GM18499 (cell line): ENCODE data around the gene NLRP9.
"Not testable (repeated sequence)": the region's sequence is repeated elsewhere in the genome, so short reads cannot be mapped to it uniquely, and the experiment has no call there.

Source experiments
- ATAC-seq: cut with Tn5 transposase; IDR thresholded peaks from one replicate; pipeline ENCODE4 v1.9.1; 2021; ENCODE audit warnings: moderate number of reproducible peaks; ENCODE audit not compliant: insufficient read depth, unreplicated experiment

NLRP9 gene

GRCh38 chr19:55738302-55738701 lies at the start of gene NLRP9:
TSS of gene NLRP9 (minus strand) at chr19:55738402. CDS start at chr19:55738374, 28 bp downstream.
- ATAC-seq: no peak

- ATAC-seq: no peak
Observed at GRCh38 chr19:55781112-55781511, 42.9 kb upstream of the NLRP9 start.

- ATAC-seq: no peak
Observed at GRCh38 chr19:55778331-55778730, 40.1 kb upstream of the NLRP9 start.

- ATAC-seq: no peak
Observed at GRCh38 chr19:55777528-55777927, 39.3 kb upstream of the NLRP9 start.

GRCh38 chr19:55769632-55770031 lies 31.4 kb upstream of the NLRP9 start:
- ATAC-seq: not testable (repeated sequence)

- ATAC-seq: not testable (repeated sequence)
Observed at GRCh38 chr19:55768818-55769217, 30.6 kb upstream of the NLRP9 start, which contains the start of gene RFPL4AL1. TSS of gene RFPL4AL1 (plus strand) at chr19:55769118. CDS start at chr19:55771805, 2,687 bp downstream.

- ATAC-seq: no peak
Observed at GRCh38 chr19:55766466-55766865, 28.3 kb upstream of the NLRP9 start.

- ATAC-seq: not testable (repeated sequence)
Observed at GRCh38 chr19:55758797-55759196, 20.6 kb upstream of the NLRP9 start, which contains the start of gene RFPL4A. TSS of gene RFPL4A (plus strand) at chr19:55759097. CDS start at chr19:55761801, 2,704 bp downstream.

GRCh38 chr19:55756808-55757207 lies 18.6 kb upstream of the NLRP9 start:
- not testable (repeated sequence) for ATAC-seq

GRCh38 chr19:55753401-55753800 lies 15.2 kb upstream of the NLRP9 start:
- no peak for ATAC-seq

GRCh38 chr19:55750715-55751114 lies 12.5 kb upstream of the NLRP9 start:
- no peak for ATAC-seq

GRCh38 chr19:55730378-55730777 lies 7.8 kb downstream of the NLRP9 start:
- ATAC-seq: not testable (repeated sequence)

- ATAC-seq: no peak
Observed at GRCh38 chr19:55723491-55723890, 14.7 kb downstream of the NLRP9 start.

- ATAC-seq: no peak
Observed at GRCh38 chr19:55720801-55721200, 17.4 kb downstream of the NLRP9 start.

- ATAC-seq: no peak
Observed at GRCh38 chr19:55720214-55720746, 17.9 kb downstream of the NLRP9 start.

- not testable (repeated sequence) for ATAC-seq
Observed at GRCh38 chr19:55717879-55718711, 20.1 kb downstream of the NLRP9 start.

- no peak for ATAC-seq
Observed at GRCh38 chr19:55717251-55717650, 21.0 kb downstream of the NLRP9 start.

GRCh38 chr19:55716531-55716930 lies 21.7 kb downstream of the NLRP9 start:
- ATAC-seq: no peak

GRCh38 chr19:55712804-55713631 lies 25.2 kb downstream of the NLRP9 start:
- no peak for ATAC-seq

- ATAC-seq: no peak
Observed at GRCh38 chr19:55711719-55712118, 26.5 kb downstream of the NLRP9 start.

- no peak for ATAC-seq
Observed at GRCh38 chr19:55705972-55706371, 32.2 kb downstream of the NLRP9 start.
